Measurements from ENCODE around the gene SFT2D3.
"Not testable (repeated sequence)": the region's sequence is repeated elsewhere in the genome, so short reads cannot be mapped to it uniquely, and the experiment has no call there.

SFT2D3 gene

DNA sequence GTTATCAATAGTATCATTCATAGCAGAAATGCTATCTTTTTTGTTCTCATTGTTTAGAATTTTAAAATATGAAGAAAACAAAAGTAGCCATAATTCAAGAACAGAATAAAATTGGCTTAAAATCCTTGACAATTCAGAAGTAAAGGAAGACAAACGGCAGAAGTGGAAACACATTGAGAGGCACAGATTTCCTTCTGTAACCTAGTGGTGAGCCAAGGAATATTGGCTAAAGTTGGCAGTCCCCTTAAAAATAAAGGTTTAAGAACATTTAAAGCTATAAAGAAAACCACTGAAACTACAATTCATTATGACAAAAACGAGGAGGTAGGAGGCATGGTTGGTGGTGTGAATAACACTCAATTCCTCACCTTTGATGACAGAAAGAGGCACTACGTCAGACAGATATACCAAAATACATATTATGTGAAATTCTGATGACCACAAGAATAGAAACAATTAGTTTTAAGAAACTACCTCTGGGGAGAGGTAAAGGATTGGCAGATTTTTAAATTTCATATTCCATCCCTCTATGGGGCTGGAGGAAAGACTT is 42.3 kb downstream of the SFT2D3 start:
- DNase-seq (ENCODE audit: low spot score) = no peak

- no peak for DNase-seq (ENCODE audit: low spot score)
Measured at GRCh38 chr2:127747621-127748020, 46.3 kb downstream of the SFT2D3 start.

DNA sequence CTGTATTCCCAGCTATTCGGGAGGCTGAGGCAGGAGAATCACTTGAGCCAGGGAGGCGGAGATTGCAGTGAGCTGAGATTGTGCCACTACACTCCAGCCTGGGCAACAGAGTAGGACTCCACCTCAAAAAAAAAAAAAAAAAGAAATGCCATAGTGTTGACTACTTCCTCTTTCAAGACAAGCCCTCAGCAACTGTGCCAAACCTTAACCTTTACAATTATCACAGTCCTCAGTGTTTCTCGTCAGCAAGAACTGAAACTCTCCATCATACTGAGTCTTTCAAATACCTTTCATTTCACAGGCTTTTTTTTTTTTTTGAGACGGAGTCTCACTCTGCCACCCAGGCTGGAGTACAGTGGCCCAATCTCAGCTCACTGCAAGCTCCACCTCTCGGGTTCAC is 48.2 kb downstream of the SFT2D3 start:
- DNase-seq (ENCODE audit: low spot score) = not testable (repeated sequence)

DNA sequence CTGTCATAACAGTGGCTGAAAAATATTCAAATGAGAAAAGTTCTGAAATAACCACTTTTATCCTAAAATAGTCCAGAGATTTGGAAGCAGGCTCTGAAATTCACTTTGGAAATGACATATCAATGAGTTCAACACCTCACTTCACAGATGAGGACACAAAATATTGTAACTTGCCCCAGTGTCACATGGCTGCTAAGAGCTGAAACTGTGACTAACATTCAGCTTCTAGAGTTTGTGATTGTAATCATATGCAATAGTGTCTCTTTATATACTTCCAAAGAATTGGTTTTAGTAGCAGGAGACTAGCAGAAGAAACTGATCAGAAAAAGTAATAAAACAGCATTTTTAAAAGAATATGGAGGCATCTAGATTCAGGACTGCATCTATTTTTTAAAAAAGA is 52.1 kb downstream of the SFT2D3 start:
- no peak for DNase-seq (ENCODE audit: low spot score)

DNA sequence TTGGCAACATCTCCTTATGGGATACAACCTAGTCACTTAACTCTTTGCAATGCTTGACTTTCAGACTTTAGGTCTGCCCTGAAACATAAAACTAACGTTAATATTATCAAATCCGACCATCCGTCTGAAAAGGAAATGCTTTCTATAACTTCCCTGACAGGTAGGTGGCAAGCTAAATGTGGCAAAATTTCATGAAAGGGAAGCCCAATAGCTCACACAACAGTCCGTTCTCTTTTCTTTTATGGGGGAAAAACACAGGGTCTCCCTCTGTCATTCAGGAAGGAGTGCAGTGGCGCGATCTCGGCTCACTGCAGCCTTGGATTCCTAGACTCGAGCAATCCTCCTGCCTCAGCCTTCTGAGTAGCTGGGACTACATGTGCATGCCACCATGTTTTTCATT is 52.9 kb downstream of the SFT2D3 start:
- no peak for DNase-seq (ENCODE audit: low spot score)
